Neuronal stem cell (in vitro differentiated cells): Measurements from ENCODE around the gene ATCAY.
A peak's percentile ranks its signal among the peaks of the same experiment; 100 is the strongest.

Experiments
- DNase-seq: peaks from one replicate; pipeline ENCODE4 v3.0.0-alpha.2; 2013; ENCODE audit warnings: low spot score
- H2AFZ ChIP-seq: one replicate; pipeline ENCODE4 v1.6.1; 2013; ENCODE audit warnings: mild to moderate bottlenecking, low read length, inconsistent platforms
- H2AK5ac ChIP-seq: 2 replicates; pipeline ENCODE4 v1.6.1; 2013; ENCODE audit warnings: low read depth, mild to moderate bottlenecking, inconsistent platforms, low read length, moderate library complexity, mixed read lengths
- H2BK120ac ChIP-seq: 2 replicates; pipeline ENCODE4 v1.6.1; 2013; ENCODE audit warnings: low read depth, mild to moderate bottlenecking, inconsistent platforms, low read length, moderate library complexity, mixed read lengths
- H2BK12ac ChIP-seq: one replicate; pipeline ENCODE4 v1.6.1; 2013; ENCODE audit warnings: low read length, inconsistent platforms
- H2BK15ac ChIP-seq: 2 replicates; pipeline ENCODE4 v1.6.1; 2013; ENCODE audit warnings: mild to moderate bottlenecking, low read length, inconsistent platforms, mixed read lengths
- H2BK5ac ChIP-seq: one replicate; pipeline ENCODE4 v1.6.1; 2013; ENCODE audit warnings: inconsistent platforms, mild to moderate bottlenecking, low read length, moderate library complexity
- H3K14ac ChIP-seq: one replicate; pipeline ENCODE4 v1.6.1; 2013; ENCODE audit warnings: low read length, inconsistent platforms
- H3K18ac ChIP-seq: 2 replicates; pipeline ENCODE4 v1.6.1; 2013; ENCODE audit warnings: low read length, inconsistent platforms
- H3K23ac ChIP-seq: 2 replicates; pipeline ENCODE4 v1.6.1; 2013; ENCODE audit warnings: low read depth, mild to moderate bottlenecking, mixed read lengths, low read length, inconsistent platforms; ENCODE audit not compliant: poor library complexity
- H3K27ac ChIP-seq: replicated peaks from 3 replicates; pipeline ENCODE4 v1.5.1; 2013; ENCODE audit warnings: low read length, inconsistent platforms
- H3K27me3 ChIP-seq, 3 experiments: 2 replicates each; pipeline ENCODE4 v1.6.1; 2013; ENCODE audit warnings: low read length in 3 of 3, mild to moderate bottlenecking in 2 of 3, inconsistent platforms in 1 of 3, low read depth in 1 of 3, mixed read lengths in 1 of 3, moderate library complexity in 1 of 3; ENCODE audit not compliant: control insufficient read depth in 3 of 3, insufficient read depth in 3 of 3
- H3K36me3 ChIP-seq, 2 donors: replicated peaks in 1 of 2; 2 replicates each; pipeline ENCODE4 v1.6.1; 2013; ENCODE audit warnings: low read length in 2 of 2; ENCODE audit not compliant: control insufficient read depth in 2 of 2, insufficient read depth in 2 of 2
- H3K4ac ChIP-seq: 2 replicates; pipeline ENCODE4 v1.6.1; 2013; ENCODE audit warnings: inconsistent platforms, mild to moderate bottlenecking, low read length, moderate library complexity
- H3K4me1 ChIP-seq, 2 donors: 1 replicate in 1 of 2; 2 replicates in 1 of 2; pipeline ENCODE4 v1.6.1; 2013; ENCODE audit warnings: low read length in 2 of 2, low read depth in 1 of 2; ENCODE audit not compliant: control insufficient read depth in 2 of 2, insufficient read depth in 1 of 2
- H3K4me2 ChIP-seq: one replicate; pipeline ENCODE4 v1.6.1; 2013; ENCODE audit warnings: mild to moderate bottlenecking, low read length, inconsistent platforms; ENCODE audit not compliant: insufficient read depth, poor library complexity, severe bottlenecking
- H3K4me3 ChIP-seq, 2 donors: 2 replicates each; pipeline ENCODE4 v1.5.1; 2013; ENCODE audit warnings: low read length in 2 of 2, mild to moderate bottlenecking in 2 of 2, inconsistent platforms in 1 of 2, moderate library complexity in 1 of 2
- H3K79me1 ChIP-seq: one replicate; pipeline ENCODE4 v1.6.1; 2013; ENCODE audit warnings: low read depth, mild to moderate bottlenecking, inconsistent platforms, low read length, moderate library complexity
- H3K9ac ChIP-seq: one replicate; pipeline ENCODE4 v1.6.1; 2013; ENCODE audit warnings: mild to moderate bottlenecking, low read depth, low read length, inconsistent platforms; ENCODE audit not compliant: poor library complexity
- H3K9me3 ChIP-seq, 2 donors: replicated peaks in 1 of 2; 2 replicates each; pipeline versions ENCODE3 to v1.6.1; 2013; ENCODE audit warnings: low read length in 2 of 2, mild to moderate bottlenecking in 2 of 2, inconsistent platforms in 1 of 2, low read depth in 1 of 2, mixed read lengths in 1 of 2, moderate library complexity in 1 of 2; ENCODE audit not compliant: control insufficient read depth in 2 of 2, insufficient read depth in 1 of 2
- H4K8ac ChIP-seq: one replicate; pipeline ENCODE4 v1.6.1; 2013; ENCODE audit warnings: low read depth, mild to moderate bottlenecking, inconsistent platforms, low read length, moderate library complexity
- H4K91ac ChIP-seq: one replicate; pipeline ENCODE4 v1.6.1; 2013; ENCODE audit warnings: low read length, low read depth, mild to moderate bottlenecking, inconsistent platforms; ENCODE audit not compliant: poor library complexity
- WGBS, 2 donors: extraction: QIAGEN DNeasy Blood & Tissue Kit; methylation state at CpG; one replicate each; pipeline ENCODE4 v1.1.7; 2013; ENCODE audit warnings: missing lambda C conversion rate in 2 of 2, mixed read lengths in 1 of 2; ENCODE audit not compliant: insufficient read length in 2 of 2, insufficient replicate concordance in 1 of 2; ENCODE audit errors: extremely low coverage in 2 of 2; 5-methylcytosine and 5-hydroxymethylcytosine counted together

ATCAY gene

DNA sequence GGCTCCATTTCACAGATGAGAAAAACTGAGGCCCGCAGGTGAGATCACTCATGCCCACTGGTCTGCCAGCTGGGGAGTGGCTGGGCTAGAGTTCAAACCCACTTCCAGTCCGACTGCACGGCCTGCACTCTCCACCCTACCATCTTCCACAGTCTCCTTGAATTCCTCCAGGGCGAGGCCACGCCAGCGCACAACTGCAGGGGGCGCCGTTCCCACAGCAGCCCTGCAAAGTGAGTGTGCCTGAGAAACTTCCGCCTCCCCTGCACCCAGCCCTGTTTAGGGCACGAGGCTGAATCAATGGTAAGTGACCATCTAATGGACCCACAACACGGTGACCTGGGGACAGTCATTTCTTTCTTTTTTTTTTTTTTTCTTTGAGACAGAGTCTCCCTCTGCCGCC lies 829 bp upstream of the ATCAY start:
- Histone ChIP-seq H3K4me3 (peak overlapping the region in 1 of 2 donors; percentile 59), H3K23ac (peak overlapping the region; percentile 73), H3K79me1 (peaks cover 2% of the 10 kb centered on the region), H3K9ac (no peak overlapping the region), H2AK5ac (no peak overlapping the region), H2AFZ (no peak overlapping the region), H3K27me3 (peaks cover 0 to 5% (median 0%) of the 10 kb centered on the region in 3 experiments), H2BK15ac (no peak overlapping the region), H3K4me1 (peaks cover 4 to 5% of the 10 kb centered on the region in 2 donors), H3K27ac (no peak overlapping the region), H3K36me3 (no peaks in the 10 kb centered on the region), H3K4ac (no peak overlapping the region), H4K91ac (no peak overlapping the region), H3K18ac (peak overlapping the region; percentile 48), H2BK120ac (no peak overlapping the region), H4K8ac (no peak overlapping the region), H3K9me3 (peaks cover 0 to 2% of the 10 kb centered on the region in 2 donors), H2BK5ac (no peak overlapping the region), H3K14ac (no peak overlapping the region), H3K4me2 (no peak overlapping the region), H2BK12ac (no peak overlapping the region)
- no CpG with 5 or more reads among the region's 12 CpGs for WGBS, 2 donors
- no peak for DNase-seq

- peak overlapping the region; percentile 26 for H2AK5ac ChIP-seq
- peaks cover 4 to 5% of the 10 kb centered on the region in 2 donors for H3K4me1 ChIP-seq
- H3K27me3 ChIP-seq, result peaks cover 0 to 5% (median 0%) of the 10 kb centered on the region in 3 experiments
- H3K9ac ChIP-seq, result peak overlapping the region; percentile 75
- H3K9me3 ChIP-seq, result peaks cover 0 to 2% of the 10 kb centered on the region in 2 donors
- no peak overlapping the region for H2BK5ac ChIP-seq
- no peak overlapping the region for H2BK120ac ChIP-seq
- no peak overlapping the region for H3K14ac ChIP-seq
- H4K91ac ChIP-seq, result no peak overlapping the region
- no peak overlapping the region for H4K8ac ChIP-seq
- H3K18ac ChIP-seq, result peak overlapping the region; percentile 6
- peaks cover 0 to 1% of the 10 kb centered on the region in 2 donors for H3K36me3 ChIP-seq
- no peak for DNase-seq
- WGBS, 2 donors, result no CpG with 5 or more reads among the region's 31 CpGs
- H2AFZ ChIP-seq, result peak overlapping the region; percentile 95
- no peak overlapping the region for H2BK12ac ChIP-seq
- no peak overlapping the region for H3K23ac ChIP-seq
- no peak overlapping the region for H2BK15ac ChIP-seq
- H3K4me3 ChIP-seq, result peak overlapping the region; percentile 63 to 81
- H3K27ac ChIP-seq, result peak overlapping the region; percentile 14
- peaks cover 2% of the 10 kb centered on the region for H3K79me1 ChIP-seq
- H3K4me2 ChIP-seq, result peak overlapping the region; percentile 94
- H3K4ac ChIP-seq, result no peak overlapping the region
Observed at GRCh38 chr19:3881272-3882040, 971 bp downstream of the ATCAY start.

DNA sequence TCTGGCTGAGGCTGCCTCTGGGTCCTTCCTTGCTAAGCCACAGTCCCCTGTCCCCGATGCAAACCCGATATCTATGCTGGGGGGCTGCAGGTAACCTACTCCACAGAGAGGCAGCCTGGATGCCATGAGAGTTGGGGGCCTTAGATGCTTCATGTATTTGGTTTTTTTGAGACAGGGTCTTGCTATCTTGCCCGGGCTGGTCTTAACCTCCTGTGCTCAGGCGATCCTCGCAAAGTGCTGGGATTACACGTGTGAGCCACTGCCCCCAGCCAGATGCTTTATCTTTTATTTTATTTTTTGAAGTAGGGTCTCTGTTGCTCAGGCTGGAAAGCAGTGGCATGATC lies 1.5 kb downstream of the ATCAY start:
- H3K4ac ChIP-seq, result no peak overlapping the region
- peaks cover 0 to 5% (median 0%) of the 10 kb centered on the region in 3 experiments for H3K27me3 ChIP-seq
- no peak overlapping the region for H3K9ac ChIP-seq
- no CpG with 5 or more reads among the region's 6 CpGs for WGBS, 2 donors
- no peak overlapping the region for H2BK12ac ChIP-seq
- H3K14ac ChIP-seq, result no peak overlapping the region
- H2AFZ ChIP-seq, result peak overlapping the region; percentile 95
- H4K8ac ChIP-seq, result no peak overlapping the region
- H3K27ac ChIP-seq, result no peak overlapping the region
- no peak overlapping the region for H4K91ac ChIP-seq
- H3K36me3 ChIP-seq, result peaks cover 2 to 4% of the 10 kb centered on the region in 2 donors
- no peak overlapping the region for H2AK5ac ChIP-seq
- no peak overlapping the region for H2BK5ac ChIP-seq
- no peak overlapping the region for H2BK15ac ChIP-seq
- peaks cover 2% of the 10 kb centered on the region for H3K79me1 ChIP-seq
- no peak overlapping the region for H2BK120ac ChIP-seq
- DNase-seq, result no peak
- H3K9me3 ChIP-seq, result peaks cover 0 to 2% of the 10 kb centered on the region in 2 donors
- peak overlapping the region; percentile 94 for H3K4me2 ChIP-seq
- no peak overlapping the region for H3K23ac ChIP-seq
- peak overlapping the region; percentile 38 for H3K18ac ChIP-seq
- H3K4me1 ChIP-seq, result peaks cover 4 to 5% of the 10 kb centered on the region in 2 donors
- H3K4me3 ChIP-seq, result peak overlapping the region; percentile 63 to 72

DNA sequence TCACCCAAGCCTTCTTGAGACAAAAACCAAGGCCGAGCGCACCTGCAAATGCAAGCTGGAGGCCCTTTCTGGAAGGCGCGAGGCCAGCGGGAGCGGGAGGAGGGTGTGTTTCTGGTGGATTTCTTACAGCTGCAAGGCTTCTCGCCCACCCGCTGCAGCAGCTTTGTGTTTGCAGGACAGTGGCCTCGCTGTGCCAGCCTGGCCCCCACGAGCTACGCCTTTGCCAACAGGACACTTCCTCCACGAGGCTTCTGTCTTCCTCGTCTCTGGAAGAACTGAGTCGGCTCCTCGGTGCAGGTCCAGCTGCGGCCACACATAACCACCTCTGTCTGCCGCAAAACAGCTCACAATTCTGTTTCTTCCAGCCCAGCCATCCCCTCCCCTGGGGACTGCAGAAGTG lies 10.1 kb downstream of the ATCAY start:
- no peaks in the 10 kb centered on the region for H3K4me1 ChIP-seq
- no peak overlapping the region for H4K8ac ChIP-seq
- no peaks in the 10 kb centered on the region for H3K79me1 ChIP-seq
- H3K27me3 ChIP-seq, result no peaks in the 10 kb centered on the region
- no peak for DNase-seq
- H2BK120ac ChIP-seq, result no peak overlapping the region
- H3K27ac ChIP-seq, result no peak overlapping the region
- WGBS, 2 donors, result no CpG with 5 or more reads among the region's 17 CpGs
- H3K4ac ChIP-seq, result no peak overlapping the region
- H3K9me3 ChIP-seq, result no peaks in the 10 kb centered on the region
- H2AFZ ChIP-seq, result no peak overlapping the region
- peak overlapping the region; percentile 59 for H3K18ac ChIP-seq
- H3K14ac ChIP-seq, result no peak overlapping the region
- H3K23ac ChIP-seq, result no peak overlapping the region
- no peak overlapping the region for H3K4me2 ChIP-seq
- H3K9ac ChIP-seq, result no peak overlapping the region
- H3K4me3 ChIP-seq, result no peak overlapping the region
- peaks cover 2 to 8% of the 10 kb centered on the region in 2 donors for H3K36me3 ChIP-seq
- H2BK5ac ChIP-seq, result no peak overlapping the region
- no peak overlapping the region for H2BK12ac ChIP-seq
- H2BK15ac ChIP-seq, result no peak overlapping the region
- H2AK5ac ChIP-seq, result no peak overlapping the region
- H4K91ac ChIP-seq, result no peak overlapping the region
